ENCODE data around the gene KLK12.

DNA sequence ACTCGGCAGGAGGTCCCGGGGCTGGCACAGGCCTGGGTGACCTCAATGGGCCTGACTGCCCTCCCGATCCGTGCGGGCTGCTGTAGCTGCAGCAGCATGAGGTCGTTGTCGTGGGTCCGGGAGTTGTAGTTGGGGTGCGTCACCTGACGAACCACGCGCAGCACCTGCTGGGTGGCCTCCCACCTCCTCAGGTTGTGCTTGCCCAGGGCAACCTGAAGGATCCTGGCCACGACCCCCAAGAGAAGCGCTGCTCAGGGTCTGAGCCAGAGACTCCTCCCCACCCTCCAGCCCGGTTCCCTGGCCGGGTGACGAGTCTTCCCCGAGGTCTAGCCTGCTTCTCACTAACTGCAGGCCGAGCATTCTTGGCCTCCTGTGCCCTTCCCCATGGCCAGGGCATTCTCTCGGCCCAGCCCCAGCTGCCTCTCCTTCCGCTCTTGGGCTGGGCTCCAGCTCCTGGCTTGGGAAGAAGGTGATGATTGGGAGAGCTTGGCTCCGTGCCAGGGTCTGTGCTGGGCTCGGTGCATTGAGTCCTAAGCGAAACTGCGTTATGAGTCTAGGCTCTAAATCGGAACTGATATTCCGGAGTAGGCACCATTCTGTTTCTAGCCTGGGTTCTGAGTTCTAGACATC, 44.8 kb upstream of the KLK12 start:
- TF ChIP-seq EZH2 (IDR thresholded peaks at IDR 0.05; ENCODE audit: low read length): no peak
- TF ChIP-seq, protein P1, sequence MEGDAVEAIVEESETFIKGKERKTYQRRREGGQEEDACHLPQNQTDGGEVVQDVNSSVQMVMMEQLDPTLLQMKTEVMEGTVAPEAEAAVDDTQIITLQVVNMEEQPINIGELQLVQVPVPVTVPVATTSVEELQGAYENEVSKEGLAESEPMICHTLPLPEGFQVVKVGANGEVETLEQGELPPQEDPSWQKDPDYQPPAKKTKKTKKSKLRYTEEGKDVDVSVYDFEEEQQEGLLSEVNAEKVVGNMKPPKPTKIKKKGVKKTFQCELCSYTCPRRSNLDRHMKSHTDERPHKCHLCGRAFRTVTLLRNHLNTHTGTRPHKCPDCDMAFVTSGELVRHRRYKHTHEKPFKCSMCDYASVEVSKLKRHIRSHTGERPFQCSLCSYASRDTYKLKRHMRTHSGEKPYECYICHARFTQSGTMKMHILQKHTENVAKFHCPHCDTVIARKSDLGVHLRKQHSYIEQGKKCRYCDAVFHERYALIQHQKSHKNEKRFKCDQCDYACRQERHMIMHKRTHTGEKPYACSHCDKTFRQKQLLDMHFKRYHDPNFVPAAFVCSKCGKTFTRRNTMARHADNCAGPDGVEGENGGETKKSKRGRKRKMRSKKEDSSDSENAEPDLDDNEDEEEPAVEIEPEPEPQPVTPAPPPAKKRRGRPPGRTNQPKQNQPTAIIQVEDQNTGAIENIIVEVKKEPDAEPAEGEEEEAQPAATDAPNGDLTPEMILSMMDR (optimal IDR thresholded peaks at IDR 0.05 in 1 of 3, IDR thresholded peaks at IDR 0.05 in 1 of 3, conservative IDR thresholded peaks at IDR 0.05 in 1 of 3; ENCODE audit: extremely low read depth in 1 of 3, insufficient read depth in 2 of 3, low read length in 3 of 3): no peak
